LoVo (cell line): ENCODE measurements around the gene FOXA2.
"Not testable (repeated sequence)": the region's sequence is repeated elsewhere in the genome, so short reads cannot be mapped to it uniquely, and the experiment has no call there.

Experiments
- DNase-seq: peaks from one replicate; pipeline ENCODE4 v3.0.0-alpha.2; 2016; ENCODE audit warnings: low spot score

Gene FOXA2

DNA sequence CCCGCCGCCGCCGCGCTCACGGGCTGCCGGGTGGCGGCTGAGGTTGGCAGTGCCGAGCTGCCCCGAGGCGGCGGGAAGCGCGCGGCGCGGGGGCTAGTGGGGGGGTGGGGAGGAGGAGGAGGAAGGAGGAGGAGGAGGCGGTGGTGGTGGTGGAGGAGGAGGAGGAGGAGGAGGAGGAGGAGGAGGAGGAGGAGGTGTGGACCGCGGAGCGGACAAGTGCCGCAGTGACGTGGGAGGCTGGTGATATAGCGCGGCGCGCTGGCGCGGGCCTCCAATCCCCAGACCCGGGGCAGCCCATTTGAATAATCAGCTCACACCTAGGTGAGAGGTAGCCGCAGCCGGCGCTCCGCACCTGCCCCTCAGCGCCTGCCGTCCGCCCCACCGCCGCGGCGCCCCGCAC lies at the start of gene FOXA2:
FOXA2 (minus strand) TSS at position 51 of the 400 bp plus-strand sequence. CDS start 294 bp downstream, outside the sequence.
- peak; percentile 87 for DNase-seq

DNA sequence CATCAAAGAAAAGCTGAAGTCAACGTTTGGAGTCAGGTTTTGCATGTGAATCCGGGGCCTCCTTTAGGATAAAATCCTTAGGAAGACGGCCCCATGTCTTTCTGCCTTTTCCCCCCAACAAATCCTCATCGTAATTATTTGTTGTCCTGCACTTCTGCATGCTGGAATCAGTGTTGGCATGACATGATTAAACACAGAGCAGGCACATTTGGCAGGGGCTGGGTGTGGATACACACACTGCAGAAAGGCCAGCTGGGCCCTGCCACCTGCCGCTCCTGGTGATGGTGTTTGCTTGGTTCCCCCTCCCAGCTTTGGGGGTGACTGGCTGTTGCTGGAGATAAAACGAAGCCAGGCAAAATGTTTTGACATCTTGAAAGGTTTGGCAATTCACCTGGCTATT lies 46.3 kb upstream of the FOXA2 start:
- DNase-seq, result no peak

DNA sequence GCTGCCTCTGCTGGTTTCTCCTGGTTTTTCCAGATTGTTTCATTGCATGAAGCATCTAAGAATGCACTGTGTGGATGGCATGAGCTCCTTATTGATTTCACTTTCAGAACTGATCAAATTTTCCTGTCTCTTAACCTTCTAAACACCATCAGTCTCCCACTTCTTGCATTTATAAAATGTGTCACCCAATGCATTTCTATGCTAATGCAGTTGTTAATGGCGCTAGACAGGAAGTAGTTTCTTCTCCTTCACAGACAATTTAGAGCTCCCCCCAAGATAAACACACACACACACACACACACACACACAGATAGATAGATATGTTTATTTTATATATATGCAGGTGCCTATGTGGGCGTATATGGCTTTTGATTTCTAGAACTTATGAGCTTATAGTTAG lies 45.6 kb upstream of the FOXA2 start:
- DNase-seq, result no peak

DNA sequence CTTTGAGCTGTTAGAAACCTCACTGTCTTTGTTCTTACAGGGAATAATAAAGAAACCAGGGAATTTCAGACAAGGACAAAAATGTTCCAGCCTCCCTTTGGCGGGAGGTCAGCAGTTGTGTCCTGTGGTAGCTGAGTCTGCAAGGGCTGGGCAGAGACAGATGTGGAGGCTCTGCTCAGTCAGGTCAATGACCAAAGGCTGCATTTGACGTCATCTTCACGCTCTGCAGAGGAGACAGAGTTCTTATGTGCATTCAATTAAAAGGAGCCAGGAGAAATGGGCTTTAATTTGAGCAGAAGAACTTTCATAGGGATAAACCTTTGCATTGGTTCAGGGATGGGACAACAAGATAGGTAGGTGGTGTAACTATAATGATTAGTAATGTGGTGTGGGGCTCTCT lies 45.1 kb upstream of the FOXA2 start:
- DNase-seq, result no peak

DNA sequence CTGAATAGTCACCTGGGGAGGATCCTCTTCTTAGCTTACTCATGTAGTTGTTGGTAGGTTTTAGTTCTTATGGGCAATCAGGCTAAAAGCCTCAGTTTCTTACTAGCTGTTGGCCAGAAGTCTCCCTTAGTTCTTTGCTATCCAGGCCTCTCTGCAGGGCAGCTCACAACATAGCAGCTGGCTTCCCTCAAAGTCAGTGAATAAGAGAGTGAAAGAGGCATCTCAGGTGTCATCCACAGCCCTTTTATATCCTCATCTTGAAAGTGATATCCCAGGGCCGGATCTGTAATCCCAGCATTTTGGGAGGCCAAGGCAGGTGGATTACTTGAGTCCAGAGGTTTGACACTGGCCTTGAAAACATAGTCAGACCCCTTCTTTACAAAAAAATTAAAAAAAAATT lies 42.1 kb upstream of the FOXA2 start:
- no peak for DNase-seq

DNA sequence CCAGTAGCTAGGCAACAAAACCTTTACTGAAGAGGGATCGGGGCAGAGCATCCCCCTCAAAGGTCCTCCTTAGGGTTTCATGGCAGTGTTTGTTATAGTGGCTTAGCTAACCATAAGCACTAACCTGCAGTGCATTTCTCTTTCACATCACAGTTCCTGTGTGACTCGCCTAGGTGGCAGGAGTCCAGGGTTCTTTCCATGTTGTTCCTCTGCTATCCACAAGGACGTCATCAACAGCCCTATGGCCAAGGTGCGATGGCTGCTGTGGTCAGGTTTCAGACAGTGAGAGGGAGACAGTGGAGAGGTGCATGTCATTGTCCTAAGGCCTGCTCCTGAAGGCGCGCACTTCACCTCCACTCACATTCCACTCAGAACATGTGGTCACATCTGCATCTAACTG lies 38.8 kb upstream of the FOXA2 start:
- no peak for DNase-seq

DNA sequence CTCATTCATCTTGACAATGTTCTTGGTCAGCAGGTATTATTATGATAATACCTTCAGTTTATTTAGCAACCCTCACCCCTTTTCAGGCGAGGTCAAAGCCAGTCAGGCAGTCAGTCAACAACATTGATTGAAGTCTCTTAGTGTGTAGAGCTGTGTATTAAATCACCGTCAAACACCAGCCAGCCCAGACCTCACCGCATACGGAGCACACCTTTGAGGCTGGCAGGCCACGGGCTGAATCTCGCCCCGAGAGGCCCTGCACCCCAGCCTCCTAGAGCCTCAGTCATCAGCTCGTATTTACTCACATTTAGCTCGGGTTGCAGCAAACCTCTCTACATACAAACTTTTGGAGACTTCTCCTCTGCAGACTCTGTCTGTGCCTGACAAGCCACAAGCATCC lies 36.0 kb upstream of the FOXA2 start:
- DNase-seq, result no peak

DNA sequence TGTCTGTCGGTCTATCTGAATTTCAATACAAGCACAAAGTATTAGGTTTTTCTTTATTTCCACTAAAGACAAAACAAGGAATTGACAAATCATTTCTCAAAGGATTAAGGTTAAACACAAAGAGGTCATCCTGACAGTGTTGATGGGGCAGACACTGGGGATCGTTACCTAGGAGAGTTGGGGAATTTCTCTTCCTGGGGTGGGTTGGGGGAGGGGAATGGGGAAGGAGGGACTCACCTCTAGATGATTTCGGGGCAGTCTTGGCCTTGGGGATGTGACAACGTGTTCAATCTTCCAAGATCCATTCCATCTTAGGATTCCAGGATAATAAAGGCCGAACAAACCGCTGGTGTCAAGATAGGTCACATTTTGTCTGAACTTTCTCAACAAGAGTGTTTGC lies 35.4 kb upstream of the FOXA2 start:
- DNase-seq, result no peak

DNA sequence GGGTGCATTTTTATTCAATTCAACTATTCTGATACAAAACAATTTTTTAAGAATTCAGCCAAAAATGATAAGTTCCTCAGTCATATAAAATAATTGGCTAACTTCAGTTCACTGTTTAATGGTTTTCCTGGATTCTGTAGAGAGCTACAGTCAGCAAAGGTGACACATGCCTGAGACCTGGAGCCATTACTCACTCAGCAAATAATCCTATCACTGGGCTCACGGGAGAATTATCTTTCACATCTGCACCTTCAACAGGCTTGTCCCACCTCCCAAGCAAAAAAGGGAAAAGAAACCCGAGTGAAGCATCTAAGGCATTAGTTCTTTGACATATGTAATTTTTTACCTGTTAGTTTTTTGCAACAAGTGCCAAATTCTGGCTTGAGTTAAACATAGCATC lies 34.9 kb upstream of the FOXA2 start:
- DNase-seq, result no peak

DNA sequence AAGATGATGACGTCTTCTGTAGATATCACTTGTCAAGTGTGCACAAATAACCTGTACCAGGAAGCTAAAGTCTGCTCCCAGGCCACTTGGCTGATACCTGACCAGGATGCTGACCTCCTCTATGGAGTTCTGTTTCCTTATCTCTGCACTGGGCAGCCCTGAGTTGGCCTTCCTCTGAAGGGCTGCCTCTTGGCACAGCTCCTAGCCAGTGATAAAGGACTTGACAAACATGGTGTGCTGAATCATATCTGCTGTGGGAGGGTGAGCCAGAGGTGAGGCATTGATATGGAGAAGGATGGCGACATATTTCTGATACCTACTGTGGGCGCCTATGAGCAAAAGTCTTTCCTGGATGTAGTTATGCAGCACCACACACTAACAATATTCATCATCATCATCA lies 32.8 kb upstream of the FOXA2 start:
- DNase-seq, result peak; percentile 30

DNA sequence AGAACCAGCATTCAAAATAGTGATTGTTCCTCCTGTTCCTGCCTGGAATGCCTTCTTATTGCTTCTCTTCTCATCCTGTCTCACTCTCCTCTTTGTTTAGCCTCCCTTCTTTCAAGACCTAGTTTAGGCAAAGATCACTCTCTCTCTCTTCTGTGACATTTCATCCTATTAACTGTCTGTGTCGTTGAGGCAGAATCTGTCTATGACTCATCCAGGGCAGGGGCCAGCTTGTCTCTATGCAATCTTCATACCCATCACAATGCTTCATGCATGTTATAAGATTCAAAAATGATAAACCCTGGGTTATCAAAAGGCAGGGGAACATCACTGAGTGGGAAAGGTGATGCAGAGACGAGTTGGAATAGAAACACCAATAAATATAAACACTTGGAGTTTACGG lies 32.2 kb upstream of the FOXA2 start:
- DNase-seq, result no peak

DNA sequence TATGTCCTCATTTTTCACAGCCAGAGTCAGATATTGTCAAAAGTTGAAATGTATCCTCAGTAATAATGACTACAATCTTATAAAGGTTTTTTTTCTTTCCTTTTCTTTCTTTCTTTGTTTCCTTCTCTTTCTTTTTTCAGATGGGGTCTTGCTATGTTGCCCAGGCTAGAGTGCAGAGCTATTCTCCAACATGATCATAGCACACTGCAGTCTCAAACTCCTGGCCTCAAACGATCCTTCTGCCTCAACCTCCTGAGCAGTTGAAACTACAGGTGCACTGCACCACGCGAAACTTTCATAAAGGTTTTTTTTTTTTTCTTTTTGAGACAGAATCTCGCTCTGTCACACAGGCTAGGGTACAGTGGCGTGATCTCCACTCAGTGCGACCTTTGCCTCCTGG lies 31.1 kb upstream of the FOXA2 start:
- DNase-seq, result no peak

DNA sequence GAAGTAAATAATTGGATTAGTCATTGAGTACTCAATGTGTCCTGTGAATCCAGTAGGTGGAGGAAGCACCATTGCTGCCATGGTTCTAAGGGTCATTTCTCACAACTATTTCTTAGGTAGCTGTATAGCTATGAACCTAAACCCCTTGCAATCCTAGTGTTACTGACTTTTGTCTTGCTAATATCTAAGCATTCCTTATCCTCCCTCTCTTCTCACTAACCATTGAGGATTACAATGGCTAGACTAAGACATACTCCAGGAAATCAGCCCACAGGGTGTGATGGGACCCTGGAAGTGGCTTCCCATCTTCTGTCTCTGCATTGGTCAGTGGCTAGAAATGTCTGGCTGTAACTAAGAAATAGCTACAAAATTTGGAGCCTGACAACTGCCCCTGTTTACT lies 27.3 kb upstream of the FOXA2 start:
- no peak for DNase-seq

DNA sequence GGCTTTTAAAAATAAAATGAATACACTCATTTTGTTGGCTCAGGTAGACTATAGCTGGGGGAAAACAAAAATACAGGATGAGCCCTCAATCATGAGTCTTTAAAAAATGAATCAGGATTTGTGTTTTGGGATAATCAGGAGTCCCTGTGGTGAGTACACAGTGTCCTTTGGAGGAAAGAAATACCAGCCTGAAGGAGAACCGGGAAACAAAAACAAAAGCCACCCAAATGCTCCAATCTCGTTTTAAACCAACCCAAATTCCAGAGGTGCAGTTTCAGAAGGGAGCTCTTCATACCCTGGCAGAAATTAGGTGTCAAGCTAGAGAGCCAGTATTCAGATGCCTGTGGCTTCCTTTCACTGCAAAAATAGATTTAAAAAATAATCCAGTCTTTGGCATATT lies 23.3 kb upstream of the FOXA2 start:
- no peak for DNase-seq

DNA sequence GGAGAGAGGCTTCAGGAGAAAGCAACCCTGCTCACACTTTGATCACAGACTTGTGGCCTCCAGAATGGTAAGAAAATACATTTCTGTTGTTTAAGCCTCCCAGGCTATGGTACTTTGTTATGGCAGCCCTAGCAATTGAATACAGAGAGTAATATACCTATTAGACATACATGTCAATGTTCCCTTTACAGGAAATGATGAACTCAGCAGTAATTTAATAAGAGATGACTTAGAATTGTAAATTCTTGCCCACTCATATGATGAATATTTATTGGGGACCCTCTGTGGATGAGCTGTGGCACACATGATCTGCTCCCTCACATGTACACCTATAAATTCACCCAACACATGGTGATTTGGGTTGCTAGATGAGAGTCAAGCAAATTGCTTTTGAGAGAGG lies 20.4 kb upstream of the FOXA2 start:
- DNase-seq, result no peak

DNA sequence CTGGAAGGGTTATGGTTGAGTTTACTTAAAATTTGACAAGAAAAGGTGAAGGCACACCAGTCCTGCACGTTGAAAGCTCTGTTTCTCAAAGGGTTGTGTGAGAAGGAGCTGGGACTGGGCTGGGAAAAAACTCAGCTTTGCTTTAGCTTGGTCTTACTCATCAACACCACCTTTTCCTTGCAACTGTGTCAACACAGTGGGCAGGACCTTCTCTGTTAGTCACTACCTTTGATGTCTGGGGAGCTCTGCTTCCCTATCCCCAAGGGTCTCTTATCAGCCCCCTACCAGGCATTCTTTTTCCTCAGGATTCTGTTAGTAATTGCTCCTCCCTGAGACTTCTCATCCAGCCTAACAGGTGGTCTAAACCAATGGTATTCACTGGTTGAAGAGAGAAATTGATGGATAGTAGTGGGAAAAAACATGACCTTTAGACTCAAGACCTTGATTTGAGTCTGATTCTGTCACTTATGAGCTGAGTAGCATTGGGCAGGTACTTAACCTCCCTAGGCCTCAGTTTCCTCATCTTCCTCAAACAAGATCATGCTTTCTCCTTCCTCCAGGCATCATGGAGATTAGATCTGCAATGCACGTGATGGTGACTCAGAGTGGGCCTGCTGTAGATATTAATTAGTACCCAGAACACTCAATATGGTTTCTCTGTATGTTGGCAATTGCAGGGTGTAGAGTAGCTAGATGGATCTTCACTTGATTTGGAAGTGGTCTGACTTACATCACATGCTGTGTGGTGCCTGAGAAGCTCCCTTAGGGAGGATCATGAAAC lies 17.2 kb upstream of the FOXA2 start:
- DNase-seq, result no peak

DNA sequence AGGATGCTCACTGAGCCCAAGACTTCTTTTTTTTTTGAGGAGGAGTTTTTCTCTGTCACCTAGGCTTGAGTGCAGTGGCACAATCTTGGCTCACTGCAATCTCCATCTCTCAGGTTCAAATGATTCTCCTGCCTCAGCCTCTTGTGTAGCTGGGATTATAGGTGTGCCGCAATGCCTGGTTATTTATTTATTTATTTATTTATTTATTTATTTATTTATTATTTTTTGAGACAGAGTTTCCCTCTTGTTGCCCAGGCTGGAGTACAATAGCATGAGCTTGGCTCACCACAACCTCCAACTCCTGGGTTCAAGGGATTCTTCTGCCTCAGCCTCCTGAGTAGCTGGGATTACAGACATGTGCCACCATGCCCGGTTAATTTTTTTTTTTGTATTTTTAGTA lies 14.9 kb upstream of the FOXA2 start:
- DNase-seq, result not testable (repeated sequence)

DNA sequence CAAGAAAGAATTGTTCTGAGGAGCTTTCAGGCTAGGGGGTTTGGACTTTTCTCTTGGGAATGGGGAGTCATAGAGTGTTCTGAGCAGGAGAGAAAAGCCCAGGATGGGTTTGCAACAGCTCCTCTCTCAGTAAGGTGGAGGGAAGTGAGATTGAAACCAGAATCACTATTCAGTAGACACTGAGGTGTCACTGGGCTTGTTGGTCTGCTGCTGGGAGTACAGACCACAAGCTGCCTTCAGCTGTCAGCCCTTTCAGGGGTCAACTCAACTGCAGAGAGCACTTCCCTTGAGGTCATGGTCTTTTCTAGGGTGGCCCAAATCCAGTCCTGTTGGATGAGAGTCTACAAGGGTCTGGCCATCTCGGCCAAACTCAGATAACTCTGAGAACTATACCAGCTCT lies 12.9 kb upstream of the FOXA2 start:
- DNase-seq, result no peak

DNA sequence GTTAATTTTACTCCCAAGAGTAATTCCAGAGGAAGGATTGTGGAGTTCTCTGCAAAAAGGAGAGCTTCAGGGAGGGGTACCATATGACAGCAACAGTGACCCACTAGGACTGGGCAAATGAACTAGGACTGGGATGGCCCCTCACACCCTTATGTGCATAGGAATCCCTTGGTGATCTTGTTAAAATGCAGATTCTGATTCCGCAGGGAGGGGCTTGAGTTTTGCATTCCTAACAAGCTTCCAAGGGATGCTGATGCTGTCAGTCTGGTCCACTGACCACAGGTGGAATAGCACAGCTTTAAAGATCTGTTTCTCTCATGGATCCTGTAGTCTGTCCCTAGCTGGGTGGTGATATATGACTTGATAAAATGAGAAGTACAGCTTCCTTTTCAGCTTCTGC lies 6.3 kb upstream of the FOXA2 start:
- no peak for DNase-seq

DNA sequence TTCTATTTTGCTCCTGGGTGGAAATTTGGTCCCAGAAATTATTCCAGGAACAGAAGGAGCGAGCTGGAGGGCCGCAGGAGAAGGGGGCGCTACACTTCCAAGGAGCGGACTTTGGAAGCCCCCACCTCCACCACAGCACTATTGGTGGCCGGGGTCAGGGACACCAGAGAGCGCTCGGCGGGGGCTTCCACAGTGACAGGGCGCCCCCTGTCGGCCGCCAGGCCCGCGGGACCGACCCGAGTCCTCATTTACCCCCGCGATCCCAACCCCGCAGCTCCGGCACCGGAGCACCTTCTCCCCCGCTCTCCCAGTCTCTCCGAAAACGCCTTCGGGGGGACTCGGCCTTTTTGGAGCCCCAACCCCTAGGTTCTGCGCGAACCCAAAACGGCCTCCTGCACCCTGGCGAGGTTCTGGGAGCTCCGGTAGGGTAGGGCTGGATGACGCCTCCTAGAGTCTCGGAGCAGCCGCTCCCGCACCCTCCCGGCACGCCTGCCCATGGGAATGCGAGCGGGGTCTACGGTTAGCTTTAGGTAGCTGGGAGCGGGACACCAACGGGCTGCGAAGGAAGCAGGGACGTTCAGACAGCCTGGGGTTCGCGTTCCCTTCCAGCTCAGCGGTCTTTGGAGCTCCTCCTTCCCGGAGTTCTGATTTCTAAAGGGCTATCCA lies 2.4 kb upstream of the FOXA2 start:
- DNase-seq, result peak; percentile 56

DNA sequence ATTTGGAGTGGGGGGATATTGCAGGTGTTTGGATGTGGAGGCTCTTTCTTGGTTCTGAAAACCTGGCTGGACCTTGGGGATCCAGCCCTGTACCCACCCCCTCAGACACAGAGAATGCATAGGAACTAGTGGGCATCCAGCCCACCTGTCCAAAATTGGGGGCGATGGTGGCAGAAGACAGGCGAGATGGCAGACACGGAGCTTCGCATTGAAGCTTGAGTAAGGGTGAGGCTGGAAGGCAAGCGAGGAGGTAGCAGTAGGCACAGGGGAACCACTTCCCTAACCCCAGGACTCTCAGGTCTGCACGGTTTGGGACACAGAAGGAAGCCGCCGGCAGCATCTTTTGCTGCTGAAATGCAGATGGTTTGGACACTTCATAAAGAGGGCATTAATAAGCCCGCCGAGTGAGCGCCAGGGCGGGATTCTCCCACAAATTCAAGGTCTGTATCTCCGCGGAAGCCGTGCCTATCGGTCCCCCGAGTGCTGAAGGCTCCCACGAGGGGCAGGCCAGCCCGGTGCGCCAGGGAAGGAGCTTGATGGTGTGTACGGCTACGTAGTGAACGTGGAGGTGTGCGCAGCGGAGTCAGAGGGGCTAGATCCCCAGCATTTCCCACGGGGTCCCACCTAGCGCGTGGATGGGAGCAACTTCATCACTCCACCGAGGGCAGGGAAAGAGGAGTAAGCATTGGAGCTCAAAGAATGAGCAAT lies 1.6 kb upstream of the FOXA2 start:
- no peak for DNase-seq

DNA sequence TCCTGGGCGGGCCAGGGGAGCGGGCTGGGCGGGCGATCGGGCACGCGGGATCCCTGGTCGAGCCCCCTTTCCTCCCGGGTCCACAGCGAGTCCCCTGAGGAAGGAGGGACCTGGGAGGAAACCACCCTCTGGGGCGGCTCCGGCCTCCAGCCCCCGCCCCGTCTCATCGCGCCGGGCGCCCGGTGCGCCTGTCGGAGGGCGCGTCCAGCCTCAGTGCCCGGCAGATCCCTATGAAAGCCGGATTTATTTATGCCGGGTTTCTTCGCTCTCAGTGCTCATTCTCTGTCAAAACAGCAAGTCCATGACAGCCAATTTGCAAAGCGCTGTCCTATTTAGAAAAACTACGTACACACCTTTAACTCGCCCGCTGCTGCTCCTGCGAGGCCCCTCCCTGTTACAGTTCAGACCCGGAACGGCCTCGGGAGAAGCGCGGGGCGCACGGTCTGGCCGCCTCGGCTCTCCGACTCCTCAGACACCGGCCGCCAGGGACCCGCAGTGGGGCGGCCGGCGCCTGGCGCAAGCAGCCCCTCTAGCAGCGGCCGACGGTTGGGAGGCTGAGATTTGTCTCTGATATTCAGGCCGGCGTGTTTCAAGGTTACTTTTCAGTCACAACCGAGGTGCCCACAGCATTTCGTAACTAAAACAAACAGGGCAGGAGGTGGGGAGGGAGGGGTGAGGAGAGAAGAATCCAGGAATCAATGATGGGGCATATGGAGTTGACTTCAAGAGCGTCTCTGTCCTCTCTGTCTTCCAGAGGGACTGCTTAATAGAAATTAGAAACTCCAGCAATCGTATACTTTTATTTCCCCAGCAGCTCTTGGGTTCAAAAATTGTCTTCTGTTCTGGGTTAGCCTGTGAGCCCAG lies 782 bp upstream of the FOXA2 start:
- peak; percentile 52 for DNase-seq
